OCI-LY3 (cell line): ENCODE measurements around the gene PPIL1.

Experiments used
- H2AFZ ChIP-seq: fragments of 200-600, 300-600 bp; shearing (Covaris generic); 2 replicates; pipeline ENCODE4 v1.6.0; 2014; ENCODE audit warnings: antibody characterized with exemption, low read depth, low read length
- H3K27ac ChIP-seq: fragments of 200-600, 300-600 bp; sonication (generic); 2 replicates; pipeline ENCODE4 v1.5.1; 2014; ENCODE audit warnings: mild to moderate bottlenecking, low read length, moderate library complexity, mixed read lengths
- H3K27me3 ChIP-seq: fragments of 200-600, 300-600 bp; sonication (generic); 2 replicates; pipeline ENCODE4 v1.6.1; 2014; ENCODE audit warnings: low read depth, low read length, mixed read lengths
- H3K36me3 ChIP-seq: fragments of 200-600, 300-600 bp; sonication (generic); replicated peaks from 2 replicates; pipeline ENCODE3; 2014; ENCODE audit warnings: low read depth, low read length, mixed read lengths
- H3K4me1 ChIP-seq: fragments of 300-600, 200-600 bp; sonication (generic); 2 replicates; pipeline ENCODE4 v1.6.1; 2014; ENCODE audit warnings: low read length, mixed read lengths
- H3K4me2 ChIP-seq: fragments of 200-600, 300-600 bp; sonication (generic); 2 replicates; pipeline ENCODE4 v1.6.1; 2014; ENCODE audit warnings: low read length, mixed read lengths
- H3K4me3 ChIP-seq: fragments of 300-600, 200-600 bp; sonication (generic); 2 replicates; pipeline ENCODE4 v1.5.1; 2014; ENCODE audit warnings: antibody characterized with exemption, mild to moderate bottlenecking, low read length, moderate library complexity
- H3K79me2 ChIP-seq: fragments of 300-600, 200-600 bp; shearing (Covaris generic); 2 replicates; pipeline ENCODE4 v1.6.1; 2014; ENCODE audit warnings: mild to moderate bottlenecking, low read length, mixed read lengths
- H3K9ac ChIP-seq: fragments of 300-600, 200-600 bp; shearing (Covaris generic); 2 replicates; pipeline ENCODE4 v1.6.0; 2014; ENCODE audit warnings: mild to moderate bottlenecking, low read length, moderate library complexity
- H3K9me3 ChIP-seq: fragments of 200-600, 300-600 bp; shearing (Covaris generic); 2 replicates; pipeline ENCODE4 v1.6.1; 2014; ENCODE audit warnings: low read length, mixed read lengths; ENCODE audit not compliant: insufficient read depth
- H4K20me1 ChIP-seq: fragments of 200-600, 300-600 bp; sonication (generic); 2 replicates; pipeline ENCODE4 v1.6.1; 2016; ENCODE audit warnings: low read length, mixed read lengths; ENCODE audit not compliant: insufficient read depth
- EZH2phosphoT487 ChIP-seq: fragments of 200-600 bp; shearing (Covaris generic); IDR thresholded peaks from 2 replicates; pipeline ENCODE4 v1.6.1; 2018; ENCODE audit warnings: antibody characterized with exemption, mixed run types, low read depth
- TF ChIP-seq, protein P1 (sequence below): fragments of 200-600, 300-600 bp; sonication (generic); IDR thresholded peaks from 2 replicates; pipeline ENCODE4 v1.5.1; 2014; ENCODE audit warnings: antibody characterized with exemption, low read length, low read depth

Gene PPIL1

GRCh38 chr6:36855750-36856149 is 18.9 kb downstream of the PPIL1 start:
- H3K9me3 ChIP-seq: no peaks in the 10 kb centered on the region
- H3K79me2 ChIP-seq: peaks cover 32% of the 10 kb centered on the region
- no peak overlapping the region for H3K4me2 ChIP-seq
- no peak overlapping the region for H2AFZ ChIP-seq
- H4K20me1 ChIP-seq: peaks cover 6% of the 10 kb centered on the region; the same call in 1 of the 2 replicates
- H3K4me3 ChIP-seq: no peak overlapping the region
- no peak overlapping the region for H3K9ac ChIP-seq
- H3K27me3 ChIP-seq: no peaks in the 10 kb centered on the region
- no peak for TF ChIP-seq EZH2phosphoT487
- TF ChIP-seq, protein P1, sequence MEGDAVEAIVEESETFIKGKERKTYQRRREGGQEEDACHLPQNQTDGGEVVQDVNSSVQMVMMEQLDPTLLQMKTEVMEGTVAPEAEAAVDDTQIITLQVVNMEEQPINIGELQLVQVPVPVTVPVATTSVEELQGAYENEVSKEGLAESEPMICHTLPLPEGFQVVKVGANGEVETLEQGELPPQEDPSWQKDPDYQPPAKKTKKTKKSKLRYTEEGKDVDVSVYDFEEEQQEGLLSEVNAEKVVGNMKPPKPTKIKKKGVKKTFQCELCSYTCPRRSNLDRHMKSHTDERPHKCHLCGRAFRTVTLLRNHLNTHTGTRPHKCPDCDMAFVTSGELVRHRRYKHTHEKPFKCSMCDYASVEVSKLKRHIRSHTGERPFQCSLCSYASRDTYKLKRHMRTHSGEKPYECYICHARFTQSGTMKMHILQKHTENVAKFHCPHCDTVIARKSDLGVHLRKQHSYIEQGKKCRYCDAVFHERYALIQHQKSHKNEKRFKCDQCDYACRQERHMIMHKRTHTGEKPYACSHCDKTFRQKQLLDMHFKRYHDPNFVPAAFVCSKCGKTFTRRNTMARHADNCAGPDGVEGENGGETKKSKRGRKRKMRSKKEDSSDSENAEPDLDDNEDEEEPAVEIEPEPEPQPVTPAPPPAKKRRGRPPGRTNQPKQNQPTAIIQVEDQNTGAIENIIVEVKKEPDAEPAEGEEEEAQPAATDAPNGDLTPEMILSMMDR: no peak
- peaks cover 66% of the 10 kb centered on the region for H3K36me3 ChIP-seq
- H3K4me1 ChIP-seq: no peaks in the 10 kb centered on the region
- no peak overlapping the region for H3K27ac ChIP-seq

DNA sequence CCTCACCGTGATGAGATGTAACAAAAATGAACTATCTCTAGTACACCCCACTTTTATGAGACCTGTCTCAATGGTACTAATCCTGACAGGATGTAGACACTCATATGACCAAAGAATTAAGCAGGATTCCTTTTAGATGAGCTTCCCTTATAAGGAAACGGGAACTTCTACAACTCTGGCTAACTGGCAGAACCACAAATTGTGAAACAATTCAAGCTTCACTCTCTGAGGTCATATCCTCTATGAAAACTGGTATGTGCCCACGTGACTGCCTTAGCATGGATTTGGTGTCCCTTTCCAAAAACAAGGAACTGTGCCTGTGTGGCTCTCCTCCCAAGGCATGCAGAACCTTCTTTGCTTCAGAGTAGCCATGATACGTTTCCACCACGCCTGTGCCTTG is 21.3 kb downstream of the PPIL1 start:
- H3K4me3 ChIP-seq: no peak overlapping the region
- TF ChIP-seq, protein P1: no peak
- peaks cover 54% of the 10 kb centered on the region for H3K36me3 ChIP-seq
- no peak overlapping the region for H3K27ac ChIP-seq
- H4K20me1 ChIP-seq: 0 out of 2 replicates have a peak, but pooled peaks cover 1% of the 10 kb centered on the region
- no peaks in the 10 kb centered on the region for H3K4me1 ChIP-seq
- no peaks in the 10 kb centered on the region for H3K9me3 ChIP-seq
- H3K9ac ChIP-seq: no peak overlapping the region
- no peak overlapping the region for H3K4me2 ChIP-seq
- peaks cover 11% of the 10 kb centered on the region for H3K79me2 ChIP-seq
- H2AFZ ChIP-seq: no peak overlapping the region
- no peaks in the 10 kb centered on the region for H3K27me3 ChIP-seq

GRCh38 chr6:36852481-36853147 is 22.0 kb downstream of the PPIL1 start:
- H3K27ac ChIP-seq: no peak overlapping the region
- peaks cover 51% of the 10 kb centered on the region for H3K36me3 ChIP-seq
- TF ChIP-seq EZH2phosphoT487: no peak
- TF ChIP-seq, protein P1: no peak
- H2AFZ ChIP-seq: no peak overlapping the region
- H3K9ac ChIP-seq: no peak overlapping the region
- no peak overlapping the region for H3K4me2 ChIP-seq
- no peaks in the 10 kb centered on the region for H3K4me1 ChIP-seq
- no peaks in the 10 kb centered on the region for H4K20me1 ChIP-seq
- no peaks in the 10 kb centered on the region for H3K27me3 ChIP-seq
- peaks cover 7% of the 10 kb centered on the region for H3K79me2 ChIP-seq
- H3K4me3 ChIP-seq: no peak overlapping the region
- H3K9me3 ChIP-seq: no peaks in the 10 kb centered on the region

- Histone ChIP-seq H3K4me1 (no peaks in the 10 kb centered on the region), H3K79me2 (no peaks in the 10 kb centered on the region), H4K20me1 (no peaks in the 10 kb centered on the region), H3K9ac (no peak overlapping the region), H3K36me3 (peaks cover 45% of the 10 kb centered on the region), H3K4me2 (no peak overlapping the region), H2AFZ (no peak overlapping the region), H3K27me3 (no peaks in the 10 kb centered on the region), H3K27ac (no peak overlapping the region), H3K4me3 (no peak overlapping the region), H3K9me3 (no peaks in the 10 kb centered on the region)
- TF ChIP-seq, protein P1: no peak
- no peak for TF ChIP-seq EZH2phosphoT487
Measured at GRCh38 chr6:36851626-36852025, 23.0 kb downstream of the PPIL1 start.
